NCI-H1694 treated with DMSO at 0.1 percent for 48 hours (cell line): ENCODE data around the gene OPN5.
"Not testable (repeated sequence)": the region's sequence is repeated elsewhere in the genome, so short reads cannot be mapped to it uniquely, and the experiment has no call there.

Source experiments
- DNase-seq: peaks from one replicate; lab custom pipeline; 2025; lab: John Stamatoyannopoulos, UW

Gene OPN5, protein sequence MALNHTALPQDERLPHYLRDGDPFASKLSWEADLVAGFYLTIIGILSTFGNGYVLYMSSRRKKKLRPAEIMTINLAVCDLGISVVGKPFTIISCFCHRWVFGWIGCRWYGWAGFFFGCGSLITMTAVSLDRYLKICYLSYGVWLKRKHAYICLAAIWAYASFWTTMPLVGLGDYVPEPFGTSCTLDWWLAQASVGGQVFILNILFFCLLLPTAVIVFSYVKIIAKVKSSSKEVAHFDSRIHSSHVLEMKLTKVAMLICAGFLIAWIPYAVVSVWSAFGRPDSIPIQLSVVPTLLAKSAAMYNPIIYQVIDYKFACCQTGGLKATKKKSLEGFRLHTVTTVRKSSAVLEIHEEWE

GRCh38 chr6:47781732-47782131 lies at the start of gene OPN5:
OPN5 (plus strand) TSS chr6:47782032; CDS start chr6:47782067, 35 bp downstream.
- no peak for DNase-seq

DNA sequence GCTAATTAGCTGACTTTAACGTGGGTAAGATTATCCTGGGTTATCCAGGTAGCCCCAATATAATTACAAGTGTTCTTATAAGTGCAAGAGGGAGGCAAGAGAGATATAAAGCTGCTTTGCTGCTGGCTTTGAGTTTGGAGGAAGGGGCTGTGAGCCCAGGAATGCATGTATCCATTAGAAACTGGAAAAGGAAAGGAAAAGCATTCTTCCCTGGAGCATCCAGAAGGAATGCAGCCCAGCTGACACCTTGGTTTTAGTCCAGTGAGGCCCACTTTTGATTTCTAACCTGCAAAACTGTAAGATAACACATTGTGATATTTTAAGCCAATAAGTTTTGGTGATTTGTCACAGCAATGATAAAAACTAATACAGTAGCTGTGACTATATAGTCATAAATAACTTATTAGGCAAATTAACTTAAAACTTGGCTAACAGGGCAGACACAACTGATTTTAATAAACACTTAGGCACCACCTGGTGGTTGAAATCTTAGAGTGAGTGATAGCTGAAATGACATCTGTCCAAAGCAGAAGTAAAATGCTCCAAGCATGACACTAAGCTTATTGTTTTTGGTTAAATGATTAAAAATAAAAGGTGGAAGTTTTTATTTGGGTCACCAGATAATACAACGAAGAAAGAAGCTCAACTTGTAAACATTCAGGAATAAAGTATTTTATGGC lies 47.8 kb upstream of the OPN5 start:
- peak; percentile 5 for DNase-seq

DNA sequence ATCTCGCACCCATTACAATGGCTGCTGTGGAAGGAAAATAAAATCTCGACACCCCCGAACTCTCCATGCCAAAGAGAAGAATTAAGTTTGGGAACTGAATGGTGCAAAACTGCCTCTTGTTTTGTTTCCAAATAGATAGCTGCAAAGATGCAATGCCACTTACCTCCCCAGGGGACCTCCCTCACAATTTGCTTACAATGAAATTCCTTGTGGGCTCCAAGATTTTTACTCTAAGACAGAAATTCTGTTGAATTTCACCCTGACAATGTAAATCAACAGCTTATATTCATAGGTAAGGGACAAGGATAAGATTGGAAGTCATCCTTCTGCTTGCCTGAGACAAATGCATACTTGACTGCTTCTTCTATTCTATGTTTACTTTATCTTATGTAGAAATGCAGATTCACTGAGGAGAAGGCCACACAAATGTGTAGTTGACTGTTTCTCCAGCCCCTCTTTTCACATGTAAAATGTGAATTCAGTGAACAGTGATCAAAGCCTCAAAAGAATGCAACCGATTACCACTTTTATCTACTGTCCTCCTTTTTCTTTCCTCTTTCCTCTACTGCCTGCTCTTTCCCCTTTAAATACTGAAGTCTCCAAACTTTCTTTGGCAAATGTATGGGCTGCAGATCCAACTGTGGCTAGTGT lies 46.9 kb upstream of the OPN5 start:
- DNase-seq = no peak

- no peak for DNase-seq
Observed at GRCh38 chr6:47736083-47736700, 45.6 kb upstream of the OPN5 start.

DNA sequence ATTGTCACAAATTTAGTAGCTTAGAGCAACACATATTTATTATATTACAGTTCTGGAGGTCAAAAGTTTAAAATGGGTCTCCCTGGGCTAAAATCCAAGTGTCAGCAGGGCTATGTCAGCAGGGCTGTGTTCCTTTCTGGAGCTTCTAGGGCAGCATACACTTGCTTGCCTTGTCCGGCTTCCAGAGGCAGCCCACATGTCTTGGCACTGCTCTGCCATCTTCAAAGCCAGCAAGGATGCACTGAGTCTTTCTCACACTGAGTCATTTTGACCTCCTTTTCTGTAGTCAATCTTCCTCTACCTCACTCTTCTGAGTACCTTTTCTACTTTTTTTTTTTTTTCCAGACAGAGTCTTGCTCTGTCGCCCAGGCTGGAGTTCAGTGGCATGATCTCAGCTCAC lies 44.4 kb upstream of the OPN5 start:
- DNase-seq = no peak

GRCh38 chr6:47740714-47741113 lies 41.1 kb upstream of the OPN5 start:
- no peak for DNase-seq

DNA sequence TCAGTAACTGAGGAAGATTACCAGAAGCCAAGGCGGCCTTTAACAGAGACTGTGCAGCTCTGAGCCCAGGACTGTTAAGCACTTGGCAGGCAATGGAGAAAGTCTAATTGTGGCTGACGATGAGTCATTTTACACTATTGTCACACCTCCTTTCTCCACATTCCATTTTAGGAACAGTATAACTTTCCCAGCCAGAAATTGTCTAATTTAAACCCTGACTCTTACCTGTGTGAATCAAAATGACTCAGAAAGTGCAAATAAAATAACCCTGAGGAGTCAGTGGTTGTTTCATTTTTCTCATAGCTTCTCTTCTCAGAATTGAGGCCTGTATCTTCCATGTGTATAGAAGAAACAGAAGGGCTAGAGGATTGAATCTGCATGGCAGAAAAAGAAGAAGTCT lies 40.0 kb upstream of the OPN5 start:
- no peak for DNase-seq

- DNase-seq = no peak
Observed at GRCh38 chr6:47743744-47744143, 38.1 kb upstream of the OPN5 start.

DNA sequence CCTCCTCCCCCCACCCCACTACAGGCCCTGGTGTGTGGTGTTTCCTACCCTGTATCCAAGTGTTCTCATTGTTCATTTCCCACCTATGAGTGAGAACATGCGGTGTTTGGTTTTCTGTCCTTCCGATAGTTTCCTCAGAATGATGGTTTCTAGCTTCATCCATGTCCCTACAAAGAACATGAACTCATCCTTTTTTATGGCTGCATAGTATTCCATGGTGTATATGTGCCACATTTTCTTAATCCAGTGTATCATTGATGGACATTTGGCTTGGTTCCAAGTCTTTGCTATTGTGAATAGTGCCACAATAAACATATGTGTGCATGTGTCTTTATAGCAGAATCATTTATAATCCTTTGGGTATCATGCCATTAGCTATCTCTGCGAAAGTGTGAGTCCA lies 36.6 kb upstream of the OPN5 start:
- not testable (repeated sequence) for DNase-seq

GRCh38 chr6:47749757-47750156 lies 32.1 kb upstream of the OPN5 start:
- no peak for DNase-seq

DNA sequence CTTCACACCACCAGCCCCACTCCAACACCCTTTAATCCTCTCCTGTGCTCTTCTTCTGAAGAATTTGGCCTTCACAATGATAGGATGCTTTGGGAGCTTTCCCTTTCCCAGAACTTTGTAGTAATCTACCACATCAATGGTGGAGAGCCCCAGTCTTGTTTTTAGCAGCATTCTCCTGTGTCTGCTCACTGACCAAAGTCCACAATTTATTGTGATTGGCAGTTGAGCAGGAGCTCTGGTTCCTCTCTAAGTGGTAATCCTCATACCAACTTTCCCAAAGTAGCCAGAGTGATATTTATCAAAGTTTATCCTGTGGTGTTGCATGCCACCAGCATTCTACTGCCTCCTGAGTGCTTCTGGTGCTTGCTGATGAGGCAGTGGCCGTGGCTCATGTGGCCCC lies 29.0 kb upstream of the OPN5 start:
- DNase-seq = no peak

GRCh38 chr6:47759364-47759763 lies 22.5 kb upstream of the OPN5 start:
- no peak for DNase-seq

- DNase-seq = no peak
Observed at GRCh38 chr6:47762502-47762901, 19.3 kb upstream of the OPN5 start.

GRCh38 chr6:47766445-47766844 lies 15.4 kb upstream of the OPN5 start:
- DNase-seq = no peak

GRCh38 chr6:47767102-47767501 lies 14.7 kb upstream of the OPN5 start:
- DNase-seq = no peak

DNA sequence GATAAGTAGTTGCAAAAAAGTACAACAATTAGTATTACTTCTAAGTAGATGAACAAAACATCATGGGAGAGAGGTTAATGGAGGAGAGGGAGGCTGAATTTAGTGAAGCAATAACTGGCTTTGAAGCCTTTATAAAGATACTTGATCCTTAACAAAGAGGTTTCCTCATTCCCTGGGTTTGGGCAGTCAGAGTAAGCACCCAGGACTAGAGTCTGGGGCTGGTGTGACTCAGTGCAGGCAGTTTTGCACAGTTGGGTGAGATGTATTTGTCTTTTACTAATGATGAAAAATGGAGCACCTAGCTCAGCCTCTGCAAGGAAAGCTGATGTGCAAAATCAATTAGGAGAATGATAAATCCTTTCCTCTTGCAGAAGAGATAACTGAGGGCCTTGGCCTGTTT lies 11.8 kb upstream of the OPN5 start:
- no peak for DNase-seq

DNA sequence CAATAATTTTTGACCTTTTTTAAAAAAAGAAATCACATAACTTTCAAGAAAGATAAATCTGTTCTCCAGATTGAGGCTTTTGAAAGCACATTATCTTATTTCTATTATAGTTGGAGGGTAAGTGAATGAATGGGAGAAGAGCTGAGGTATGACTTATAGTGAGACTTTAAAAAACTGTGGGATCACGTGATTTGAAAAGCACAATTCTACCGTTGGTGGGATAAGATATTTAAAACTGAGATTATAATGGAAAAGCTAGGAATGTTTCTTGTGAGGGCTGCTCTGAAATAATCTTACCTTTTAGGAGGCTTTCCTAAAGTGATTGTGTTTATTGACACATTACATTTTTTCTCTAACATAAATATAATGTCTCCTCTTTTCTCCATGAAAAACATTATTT lies 9.5 kb upstream of the OPN5 start:
- DNase-seq = no peak

- DNase-seq = no peak
Observed at GRCh38 chr6:47773005-47773404, 8.8 kb upstream of the OPN5 start.

GRCh38 chr6:47780510-47781356 lies 1.1 kb upstream of the OPN5 start:
- peak; percentile 47 for DNase-seq

DNA sequence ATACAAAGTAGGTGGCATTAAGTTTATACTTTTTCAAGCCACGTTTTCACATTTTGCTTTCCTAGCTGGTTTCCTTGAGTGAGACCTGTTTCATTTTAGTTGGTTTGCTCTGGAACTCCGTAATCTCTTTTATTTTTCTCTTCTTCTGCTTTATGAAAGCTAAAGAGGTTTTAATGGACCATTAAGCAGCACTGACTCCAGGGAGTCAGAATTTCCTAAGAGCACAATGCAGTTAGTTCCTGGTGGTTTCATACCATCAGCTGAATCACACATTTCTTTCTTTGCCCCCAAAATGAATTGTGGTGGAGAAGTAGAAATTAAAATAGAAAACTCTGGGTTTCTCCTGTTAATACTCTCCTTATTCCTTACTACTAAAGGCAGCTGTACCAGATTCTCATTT lies 3.4 kb downstream of the OPN5 start:
- no peak for DNase-seq

DNA sequence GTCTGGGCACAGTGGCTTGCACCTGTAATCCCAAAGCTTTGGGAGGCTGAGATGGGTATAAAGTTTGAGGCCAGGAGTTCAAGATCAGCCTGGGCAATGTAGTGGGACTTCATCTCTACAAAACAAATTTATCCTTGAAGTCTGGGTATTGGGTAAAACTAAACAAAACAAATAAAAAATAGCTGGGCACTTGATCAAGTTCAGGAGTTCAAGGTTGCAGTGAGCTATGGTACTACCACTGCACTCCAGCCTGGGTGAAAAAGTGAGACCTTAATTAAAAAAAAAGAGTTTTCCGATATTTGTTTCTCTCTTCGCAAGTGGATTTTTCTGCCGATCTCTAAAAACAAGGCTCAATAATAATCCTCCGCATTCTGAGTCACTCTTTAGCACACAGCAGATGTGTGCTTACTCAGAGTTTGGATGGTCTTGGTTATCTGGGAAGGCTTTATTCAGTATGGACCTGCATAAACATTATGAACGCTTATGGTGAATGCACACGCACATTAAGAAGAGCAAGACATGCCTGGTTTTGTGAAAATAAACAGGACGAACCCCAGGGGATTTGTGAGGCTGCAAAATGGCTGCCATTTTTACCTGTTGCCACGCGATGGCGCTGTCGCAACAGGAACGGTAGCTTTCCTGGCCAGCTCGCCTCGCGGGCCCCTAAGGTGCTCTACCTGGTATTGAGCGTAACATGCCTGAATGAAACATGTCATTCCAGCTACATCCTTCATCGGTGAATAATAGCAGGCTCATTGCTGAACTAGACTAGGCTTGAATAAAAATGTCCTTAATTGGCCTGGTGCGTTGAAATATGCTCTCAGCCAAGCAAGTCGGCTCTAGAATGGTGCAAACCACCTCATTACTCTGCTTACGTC lies 6.0 kb downstream of the OPN5 start:
- DNase-seq = peak; percentile 33
